ENCODE measurements around the gene POFUT1. TPM values are rescaled to one million over a fixed set of nuclear protein-coding genes. Genes with fewer than 3 reads are reported as not detected.

The POFUT1 gene
- total RNA-seq, 1 experiment from 2014 or later, result 41.9 TPM

DNA sequence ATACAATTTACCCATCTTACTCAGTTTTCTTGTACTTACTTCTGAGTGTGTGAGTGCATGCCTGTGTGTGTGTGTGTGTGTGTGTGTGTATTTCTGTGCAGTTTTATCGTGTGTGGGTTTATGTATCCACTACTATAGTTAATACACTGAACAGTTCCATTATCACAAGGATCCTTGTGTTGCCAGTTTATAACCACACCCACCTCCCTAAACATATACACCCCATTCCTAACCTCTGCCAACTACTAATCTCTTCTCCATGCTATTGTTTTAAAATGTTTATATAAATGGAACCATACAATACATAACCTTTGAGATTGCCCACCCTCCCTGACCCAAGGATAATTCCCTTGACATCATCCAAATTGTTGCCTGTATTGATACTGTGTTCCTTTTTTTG is 18.7 kb downstream of the POFUT1 start:
- Histone ChIP-seq H3K9me3 (ENCODE audit: low read length) (no peaks in the 10 kb centered on the region), H3K36me3 (ENCODE audit: low read depth, low read length) (peaks cover 37% of the 10 kb centered on the region), H2AFZ (ENCODE audit: low read length) (no peak overlapping the region), H3K4me3 (ENCODE audit: low read length) (no peak overlapping the region), H3K9ac (ENCODE audit: low read length) (no peak overlapping the region), H3K27ac (ENCODE audit: low read length) (no peak overlapping the region), H3K79me2 (ENCODE audit: low read length) (no peaks in the 10 kb centered on the region), H4K20me1 (ENCODE audit: low read length) (no peaks in the 10 kb centered on the region), H3K4me2 (ENCODE audit: low read length) (no peak overlapping the region), H3F3A (ENCODE audit: low read length, unreplicated experiment) (no peaks in the 10 kb centered on the region), H3K9me2 (replicated peaks; ENCODE audit: low read length) (no peaks in the 10 kb centered on the region), H3K27me3 (ENCODE audit: low read length) (no peaks in the 10 kb centered on the region), H3K4me1 (ENCODE audit: insufficient read depth, low read length) (no peaks in the 10 kb centered on the region)
- no peak for ATAC-seq
- no TSS peak for BruUV-seq (replicated peaks)
- ChIA-PET CTCF (no interaction called here), POLR2A (ENCODE audit: unreplicated experiment) (no interaction called here)
- intact Hi-C loops (cut with micrococcal nuclease), result no loop called here
- no peak for DNase-seq
- TF ChIP-seq EZH2phosphoT487 (IDR thresholded peaks at IDR 0.05; ENCODE audit: borderline replicate concordance, low read length) (no peak), EZH2 (IDR thresholded peaks at IDR 0.05; ENCODE audit: low read length, unreplicated experiment) (no peak)
- TF ChIP-seq, protein P1, sequence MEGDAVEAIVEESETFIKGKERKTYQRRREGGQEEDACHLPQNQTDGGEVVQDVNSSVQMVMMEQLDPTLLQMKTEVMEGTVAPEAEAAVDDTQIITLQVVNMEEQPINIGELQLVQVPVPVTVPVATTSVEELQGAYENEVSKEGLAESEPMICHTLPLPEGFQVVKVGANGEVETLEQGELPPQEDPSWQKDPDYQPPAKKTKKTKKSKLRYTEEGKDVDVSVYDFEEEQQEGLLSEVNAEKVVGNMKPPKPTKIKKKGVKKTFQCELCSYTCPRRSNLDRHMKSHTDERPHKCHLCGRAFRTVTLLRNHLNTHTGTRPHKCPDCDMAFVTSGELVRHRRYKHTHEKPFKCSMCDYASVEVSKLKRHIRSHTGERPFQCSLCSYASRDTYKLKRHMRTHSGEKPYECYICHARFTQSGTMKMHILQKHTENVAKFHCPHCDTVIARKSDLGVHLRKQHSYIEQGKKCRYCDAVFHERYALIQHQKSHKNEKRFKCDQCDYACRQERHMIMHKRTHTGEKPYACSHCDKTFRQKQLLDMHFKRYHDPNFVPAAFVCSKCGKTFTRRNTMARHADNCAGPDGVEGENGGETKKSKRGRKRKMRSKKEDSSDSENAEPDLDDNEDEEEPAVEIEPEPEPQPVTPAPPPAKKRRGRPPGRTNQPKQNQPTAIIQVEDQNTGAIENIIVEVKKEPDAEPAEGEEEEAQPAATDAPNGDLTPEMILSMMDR (conservative IDR thresholded peaks at IDR 0.05; ENCODE audit: low read depth, low read length), result no peak

DNA sequence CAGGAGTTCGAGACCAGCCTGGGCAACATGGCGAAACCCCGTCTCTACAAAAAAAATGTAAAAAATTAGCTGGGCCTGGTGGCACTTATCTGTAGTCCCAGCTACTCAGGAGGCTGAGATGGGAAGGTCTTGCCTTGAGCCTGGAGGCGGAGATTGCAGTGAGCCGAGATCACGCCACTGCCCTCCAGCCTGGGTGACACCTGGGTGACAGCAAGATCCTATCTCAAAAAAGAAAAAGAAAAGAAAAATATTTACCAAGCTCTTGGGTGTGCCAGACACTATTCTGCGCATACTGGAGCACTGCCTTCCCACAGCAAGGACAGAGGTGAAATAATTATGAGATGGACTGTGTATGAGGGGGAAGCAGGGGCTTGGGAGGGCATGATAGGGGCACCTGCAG is 19.6 kb downstream of the POFUT1 start:
- intact Hi-C loops (cut with micrococcal nuclease), result no loop called here
- CTCF ChIA-PET, result no interaction called here
- ATAC-seq, result no peak

More for the DNA sequence above, 19.6 kb downstream of the POFUT1 start:
- TF ChIP-seq, protein P1 (conservative IDR thresholded peaks at IDR 0.05; ENCODE audit: low read depth, low read length), result no peak
- TF ChIP-seq EZH2phosphoT487 (IDR thresholded peaks at IDR 0.05; ENCODE audit: borderline replicate concordance, low read length) (no peak), EZH2 (IDR thresholded peaks at IDR 0.05; ENCODE audit: low read length, unreplicated experiment) (no peak)
- POLR2A ChIA-PET (ENCODE audit: unreplicated experiment), result interaction anchor here (0.7 kb wide), 2 partner anchors 169 to 674 kb away, joined by 3 read pairs; no protein-coding TSS in a partner anchor
- no peaks in the 10 kb centered on the region for H4K20me1 ChIP-seq (ENCODE audit: low read length)
- no peaks in the 10 kb centered on the region for H3K4me1 ChIP-seq (ENCODE audit: insufficient read depth, low read length)
- no peak overlapping the region for H3K9ac ChIP-seq (ENCODE audit: low read length)
- H3K9me3 ChIP-seq (ENCODE audit: low read length), result no peaks in the 10 kb centered on the region
- H3K27ac ChIP-seq (ENCODE audit: low read length), result no peak overlapping the region
- no peak for DNase-seq
- H3K4me2 ChIP-seq (ENCODE audit: low read length), result no peak overlapping the region
- peaks cover 41% of the 10 kb centered on the region for H3K36me3 ChIP-seq (ENCODE audit: low read depth, low read length)
- H3K9me2 ChIP-seq (replicated peaks; ENCODE audit: low read length), result no peaks in the 10 kb centered on the region
- no peak overlapping the region for H2AFZ ChIP-seq (ENCODE audit: low read length)
- no TSS peak for BruUV-seq (replicated peaks)
- H3F3A ChIP-seq (ENCODE audit: low read length, unreplicated experiment), result no peaks in the 10 kb centered on the region
- H3K4me3 ChIP-seq (ENCODE audit: low read length), result no peak overlapping the region
- no peaks in the 10 kb centered on the region for H3K27me3 ChIP-seq (ENCODE audit: low read length)
- H3K79me2 ChIP-seq (ENCODE audit: low read length), result no peaks in the 10 kb centered on the region
